WERI-Rb-1 (cell line): Measurements from ENCODE around the gene POGK.

Experiments used
- DNase-seq: peaks from one replicate; pipeline ENCODE4 v3.0.0-alpha.2; 2020
- H3K27ac ChIP-seq: fragments of 250-450 bp; sonication (Bioruptor Pico); 2 replicates; pipeline ENCODE4 v1.5.1; 2020; ENCODE audit warnings: mild to moderate bottlenecking, moderate library complexity
- H3K27me3 ChIP-seq: fragments of 250-450 bp; sonication (Bioruptor Pico); 2 replicates; pipeline ENCODE4 v1.5.1; 2021; ENCODE audit warnings: mild to moderate bottlenecking, low read depth, moderate library complexity; ENCODE audit not compliant: insufficient read depth, severe bottlenecking
- H3K36me3 ChIP-seq: fragments of 250-450 bp; sonication (Bioruptor Pico); 2 replicates; pipeline ENCODE4 v1.5.1; 2020; ENCODE audit warnings: mild to moderate bottlenecking, moderate library complexity
- H3K4me3 ChIP-seq: 2 replicates; pipeline ENCODE4 v1.5.1; 2011; ENCODE audit warnings: low read depth, mild to moderate bottlenecking, control low read depth, low read length
- H3K9me3 ChIP-seq: fragments of 250-450 bp; sonication (Bioruptor Pico); 2 replicates; pipeline ENCODE4 v1.5.1; 2021; ENCODE audit warnings: mild to moderate bottlenecking, moderate library complexity; ENCODE audit not compliant: severe bottlenecking
- CTCF ChIP-seq: IDR thresholded peaks from 2 replicates; pipeline ENCODE4 v1.5.1; 2011; ENCODE audit warnings: low read depth, mild to moderate bottlenecking, control low read depth, inconsistent platforms, low read length

Gene POGK

GRCh38 chr1:166848193-166848592, 8.9 kb downstream of the POGK start:
- Histone ChIP-seq H3K9me3 (no peaks in the 10 kb centered on the region), H3K27me3 (no peaks in the 10 kb centered on the region), H3K36me3 (peaks cover 24% of the 10 kb centered on the region), H3K4me3 (no peak overlapping the region), H3K27ac (no peak overlapping the region)
- DNase-seq = no peak
- TF ChIP-seq CTCF = no peak

GRCh38 chr1:166849135-166849534, 9.9 kb downstream of the POGK start:
- no peak for DNase-seq
- no peak overlapping the region for H3K4me3 ChIP-seq
- peaks cover 33% of the 10 kb centered on the region for H3K36me3 ChIP-seq
- no peaks in the 10 kb centered on the region for H3K27me3 ChIP-seq
- H3K27ac ChIP-seq = no peak overlapping the region
- TF ChIP-seq CTCF = no peak
- no peaks in the 10 kb centered on the region for H3K9me3 ChIP-seq

- peaks cover 37% of the 10 kb centered on the region for H3K36me3 ChIP-seq
- no peak for DNase-seq
- no peaks in the 10 kb centered on the region for H3K9me3 ChIP-seq
- no peaks in the 10 kb centered on the region for H3K27me3 ChIP-seq
- no peak overlapping the region for H3K4me3 ChIP-seq
- no peak overlapping the region for H3K27ac ChIP-seq
- no peak for TF ChIP-seq CTCF
Observed at GRCh38 chr1:166852918-166853317, 13.6 kb downstream of the POGK start.

- Histone ChIP-seq H3K27me3 (no peaks in the 10 kb centered on the region), H3K4me3 (no peak overlapping the region), H3K36me3 (peaks cover 30% of the 10 kb centered on the region), H3K9me3 (no peaks in the 10 kb centered on the region), H3K27ac (no peak overlapping the region)
- no peak for TF ChIP-seq CTCF
- DNase-seq = no peak
Observed at GRCh38 chr1:166855558-166855957, 16.3 kb downstream of the POGK start.

- TF ChIP-seq CTCF = no peak
- H3K27me3 ChIP-seq = no peaks in the 10 kb centered on the region
- no peak for DNase-seq
- H3K4me3 ChIP-seq = no peak overlapping the region
- peaks cover 20% of the 10 kb centered on the region for H3K36me3 ChIP-seq
- H3K27ac ChIP-seq = no peak overlapping the region
- H3K9me3 ChIP-seq = no peaks in the 10 kb centered on the region
Observed at GRCh38 chr1:166857995-166858394, 18.7 kb downstream of the POGK start.

- no peak for TF ChIP-seq CTCF
- no peak for DNase-seq
- no peaks in the 10 kb centered on the region for H3K27me3 ChIP-seq
- H3K27ac ChIP-seq = no peak overlapping the region
- H3K36me3 ChIP-seq = peaks cover 14% of the 10 kb centered on the region
- H3K4me3 ChIP-seq = no peak overlapping the region
- H3K9me3 ChIP-seq = no peaks in the 10 kb centered on the region
Observed at GRCh38 chr1:166858726-166859419, 19.6 kb downstream of the POGK start.
